Stimulated activated CD4-positive, alpha-beta T cell treated with anti-CD3 and anti-CD28 coated beads, Interleukin-1b, Interleukin-23, amount 100 ng/mL, for 4 hours (primary cell): ENCODE results near the gene B4GALT6.
"Not testable (repeated sequence)": the region's sequence is repeated elsewhere in the genome, so short reads cannot be mapped to it uniquely, and the experiment has no call there.

ENCODE experiments used
- DNase-seq, 2 donors: peaks; one replicate each; pipeline ENCODE4 v3.0.0-alpha.2; 2020; ENCODE audit warnings: low read depth in 2 of 2

The B4GALT6 gene

GRCh38 chr18:31684279-31685096 is at the start of gene B4GALT6:
B4GALT6 (minus strand) TSS chr18:31684581; CDS start chr18:31684426, 155 bp downstream.
- DNase-seq: peak in 1 of 2 donors; percentile 27

- no peak for DNase-seq
Measured at GRCh38 chr18:31731628-31732027, 47.2 kb upstream of the B4GALT6 start.

- not testable (repeated sequence) for DNase-seq
Measured at GRCh38 chr18:31729196-31729595, 44.8 kb upstream of the B4GALT6 start.

GRCh38 chr18:31723990-31724711 is 39.8 kb upstream of the B4GALT6 start:
- DNase-seq: no peak

GRCh38 chr18:31723639-31723989 is 39.2 kb upstream of the B4GALT6 start:
- DNase-seq: no peak

GRCh38 chr18:31722369-31722957 is 38.1 kb upstream of the B4GALT6 start:
- peak; percentile 59 for DNase-seq

GRCh38 chr18:31721601-31722000 is 37.2 kb upstream of the B4GALT6 start:
- DNase-seq: no peak

GRCh38 chr18:31720867-31721266 is 36.5 kb upstream of the B4GALT6 start:
- DNase-seq: no peak

- DNase-seq: no peak
Measured at GRCh38 chr18:31719363-31720006, 35.1 kb upstream of the B4GALT6 start.

- no peak for DNase-seq
Measured at GRCh38 chr18:31718386-31718785, 34.0 kb upstream of the B4GALT6 start.

GRCh38 chr18:31716362-31716761 is 32.0 kb upstream of the B4GALT6 start:
- no peak for DNase-seq

GRCh38 chr18:31711365-31712172 is 27.2 kb upstream of the B4GALT6 start:
- DNase-seq: no peak

- DNase-seq: no peak
Measured at GRCh38 chr18:31710826-31711225, 26.4 kb upstream of the B4GALT6 start.

- no peak for DNase-seq
Measured at GRCh38 chr18:31707815-31708214, 23.4 kb upstream of the B4GALT6 start.

- DNase-seq: no peak
Measured at GRCh38 chr18:31702449-31702848, 18.1 kb upstream of the B4GALT6 start.

GRCh38 chr18:31701744-31702143 is 17.4 kb upstream of the B4GALT6 start:
- no peak for DNase-seq

GRCh38 chr18:31700990-31701389 is 16.6 kb upstream of the B4GALT6 start:
- no peak for DNase-seq

GRCh38 chr18:31697351-31698298 is 13.2 kb upstream of the B4GALT6 start:
- DNase-seq: no peak

GRCh38 chr18:31695989-31696388 is 11.6 kb upstream of the B4GALT6 start:
- DNase-seq: no peak

GRCh38 chr18:31694297-31694696 is 9.9 kb upstream of the B4GALT6 start:
- no peak for DNase-seq
